Measurements from ENCODE around the gene RMND1.

- TF ChIP-seq CTCF (conservative IDR thresholded peaks at IDR 0.05) (no peak), EZH2 (IDR thresholded peaks at IDR 0.05; ENCODE audit: low read depth) (no peak)
Measured at GRCh38 chr6:151422981-151423380, 28.9 kb downstream of the RMND1 start.

Measured in PC-9 (cell line).